ENCODE data around the gene NTNG1. TPM values are rescaled to one million over a fixed set of nuclear protein-coding genes. Genes with fewer than 3 reads are reported as not detected.
"Not testable (repeated sequence)": the region's sequence is repeated elsewhere in the genome, so short reads cannot be mapped to it uniquely, and the experiment has no call there.

NTNG1 gene
- total RNA-seq (2014; rRNA removed; shearing (Covaris generic)) = 0.15 TPM in 1 of 2 replicates, not detected in the other

- no peaks in the 10 kb centered on the region for H3K36me3 ChIP-seq
- no peak within 1 kb of the TSS for H3K27ac ChIP-seq
- DNase-seq = no peak
These were observed at the start of gene NTNG1 for GRCh38 chr1:107140703-107141490. TSS of gene NTNG1 (plus strand) at chr1:107141039.

GRCh38 chr1:107091418-107091817, 49.4 kb upstream of the NTNG1 start:
- Histone ChIP-seq H3K9me3 (replicated peaks) (0 out of 2 replicates have a peak, but pooled peaks cover 2% of the 10 kb centered on the region), H3K36me3 (no peaks in the 10 kb centered on the region), H3K27ac (no peak overlapping the region)

More at GRCh38 chr1:107140703-107141490, at the start of gene NTNG1:
- 0 out of 2 replicates have a peak, but pooled peaks cover 17% of the 10 kb centered on the region for H3K27me3 ChIP-seq
- no peaks in the 10 kb centered on the region for H3K9me3 ChIP-seq (replicated peaks)
- 0 out of 2 replicates have a peak, but pooled peaks cover 3% of the 10 kb centered on the region for H3K4me1 ChIP-seq
- peak within 1 kb of the TSS; percentile 29 for H3K4me3 ChIP-seq

GRCh38 chr1:107093395-107093794, 47.4 kb upstream of the NTNG1 start:
- not testable (repeated sequence) for H3K27me3 ChIP-seq; H3K27ac ChIP-seq; H3K4me1 ChIP-seq; H3K36me3 ChIP-seq; H3K9me3 ChIP-seq (replicated peaks); H3K4me3 ChIP-seq
- DNase-seq = peak in 1 of 2 experiments; percentile 4

More at GRCh38 chr1:107091418-107091817, 49.4 kb upstream of the NTNG1 start:
- H3K27me3 ChIP-seq = no peaks in the 10 kb centered on the region
- H3K4me1 ChIP-seq = no peaks in the 10 kb centered on the region
- no peak overlapping the region for H3K4me3 ChIP-seq
- DNase-seq = no peak

- Histone ChIP-seq H3K27me3 (no peaks in the 10 kb centered on the region), H3K4me3 (no peak overlapping the region), H3K4me1 (no peaks in the 10 kb centered on the region), H3K36me3 (no peaks in the 10 kb centered on the region), H3K9me3 (replicated peaks) (no peaks in the 10 kb centered on the region; the same call in 1 of the 2 replicates), H3K27ac (no peak overlapping the region)
- DNase-seq = no peak
These were observed 45.2 kb upstream of the NTNG1 start for GRCh38 chr1:107095647-107096046.

- Histone ChIP-seq H3K27me3 (no peaks in the 10 kb centered on the region), H3K9me3 (replicated peaks) (no peaks in the 10 kb centered on the region; the same call in 1 of the 2 replicates), H3K27ac (no peak overlapping the region), H3K4me1 (no peaks in the 10 kb centered on the region), H3K36me3 (no peaks in the 10 kb centered on the region), H3K4me3 (no peak overlapping the region)
- DNase-seq = no peak
These were observed 44.1 kb upstream of the NTNG1 start for GRCh38 chr1:107096690-107097089.

- no peaks in the 10 kb centered on the region for H3K36me3 ChIP-seq
These were observed 41.9 kb upstream of the NTNG1 start for GRCh38 chr1:107098961-107099360.

GRCh38 chr1:107100331-107100984, 40.4 kb upstream of the NTNG1 start:
- Histone ChIP-seq H3K27me3 (peaks cover 5% of the 10 kb centered on the region; the same call in 1 of the 2 replicates), H3K4me3 (no peak overlapping the region), H3K4me1 (no peaks in the 10 kb centered on the region), H3K36me3 (no peaks in the 10 kb centered on the region), H3K27ac (no peak overlapping the region), H3K9me3 (replicated peaks) (no peaks in the 10 kb centered on the region; the same call in 1 of the 2 replicates)
- no peak for DNase-seq

More at GRCh38 chr1:107098961-107099360, 41.9 kb upstream of the NTNG1 start:
- Histone ChIP-seq H3K9me3 (replicated peaks) (no peaks in the 10 kb centered on the region; the same call in 1 of the 2 replicates), H3K27ac (no peak overlapping the region), H3K4me1 (no peaks in the 10 kb centered on the region), H3K4me3 (no peak overlapping the region), H3K27me3 (no peaks in the 10 kb centered on the region; the same call in 1 of the 2 replicates)
- DNase-seq = no peak

- Histone ChIP-seq H3K36me3 (no peaks in the 10 kb centered on the region), H3K27ac (no peak overlapping the region), H3K9me3 (replicated peaks) (no peaks in the 10 kb centered on the region), H3K4me3 (no peak overlapping the region), H3K27me3 (peaks cover 8% of the 10 kb centered on the region; the same call in 1 of the 2 replicates), H3K4me1 (no peaks in the 10 kb centered on the region)
- DNase-seq = no peak
These were observed 34.9 kb upstream of the NTNG1 start for GRCh38 chr1:107105914-107106313.

- DNase-seq = no peak
- H3K27ac ChIP-seq = no peak overlapping the region
- H3K4me1 ChIP-seq = no peaks in the 10 kb centered on the region
- no peak overlapping the region for H3K4me3 ChIP-seq
- H3K27me3 ChIP-seq = 0 out of 2 replicates have a peak, but pooled peaks cover 2% of the 10 kb centered on the region
- no peaks in the 10 kb centered on the region for H3K36me3 ChIP-seq
- H3K9me3 ChIP-seq (replicated peaks) = no peaks in the 10 kb centered on the region
These were observed 30.5 kb upstream of the NTNG1 start for GRCh38 chr1:107110326-107110725.

GRCh38 chr1:107116306-107116790, 24.5 kb upstream of the NTNG1 start:
- no peak overlapping the region for H3K4me3 ChIP-seq
- no peaks in the 10 kb centered on the region for H3K36me3 ChIP-seq
- no peaks in the 10 kb centered on the region for H3K27me3 ChIP-seq
- H3K9me3 ChIP-seq (replicated peaks) = no peaks in the 10 kb centered on the region
- DNase-seq = no peak
- no peak overlapping the region for H3K27ac ChIP-seq
- H3K4me1 ChIP-seq = peaks cover 3% of the 10 kb centered on the region; the same call in 1 of the 2 replicates

- Histone ChIP-seq H3K4me3 (no peak overlapping the region), H3K27me3 (no peaks in the 10 kb centered on the region), H3K27ac (no peak overlapping the region), H3K9me3 (replicated peaks) (no peaks in the 10 kb centered on the region), H3K4me1 (peaks cover 3% of the 10 kb centered on the region; the same call in 1 of the 2 replicates), H3K36me3 (no peaks in the 10 kb centered on the region)
- DNase-seq = no peak
These were observed 18.6 kb upstream of the NTNG1 start for GRCh38 chr1:107122225-107122624.

- H3K27ac ChIP-seq = no peak overlapping the region
- H3K4me1 ChIP-seq = peaks cover 3% of the 10 kb centered on the region; the same call in 1 of the 2 replicates
- no peaks in the 10 kb centered on the region for H3K9me3 ChIP-seq (replicated peaks)
- H3K36me3 ChIP-seq = no peaks in the 10 kb centered on the region
- no peak for DNase-seq
- no peaks in the 10 kb centered on the region for H3K27me3 ChIP-seq
- no peak overlapping the region for H3K4me3 ChIP-seq
These were observed 17.1 kb upstream of the NTNG1 start for GRCh38 chr1:107123741-107124140.

- DNase-seq = no peak
- Histone ChIP-seq H3K36me3 (no peaks in the 10 kb centered on the region), H3K4me1 (peaks cover under 1% of the 10 kb centered on the region; the same call in 1 of the 2 replicates), H3K27ac (no peak overlapping the region), H3K4me3 (no peak overlapping the region), H3K9me3 (replicated peaks) (no peaks in the 10 kb centered on the region), H3K27me3 (no peaks in the 10 kb centered on the region)
These were observed 16.1 kb upstream of the NTNG1 start for GRCh38 chr1:107124694-107125093.

- Histone ChIP-seq H3K36me3 (no peaks in the 10 kb centered on the region), H3K27ac (no peak overlapping the region), H3K9me3 (replicated peaks) (no peaks in the 10 kb centered on the region), H3K4me1 (no peaks in the 10 kb centered on the region), H3K27me3 (no peaks in the 10 kb centered on the region), H3K4me3 (no peak overlapping the region)
- DNase-seq = no peak
These were observed 8.6 kb upstream of the NTNG1 start for GRCh38 chr1:107132195-107132594.

- no peaks in the 10 kb centered on the region for H3K36me3 ChIP-seq
- no peak overlapping the region for H3K27ac ChIP-seq
- H3K9me3 ChIP-seq (replicated peaks) = no peaks in the 10 kb centered on the region
- H3K4me3 ChIP-seq = no peak overlapping the region
- no peaks in the 10 kb centered on the region for H3K27me3 ChIP-seq
- H3K4me1 ChIP-seq = no peaks in the 10 kb centered on the region
- no peak for DNase-seq
These were observed 8.1 kb upstream of the NTNG1 start for GRCh38 chr1:107132780-107133179.
